GM18499 (cell line): ENCODE measurements around the gene ABCB11.

Experiments used
- ATAC-seq: cut with Tn5 transposase; IDR thresholded peaks from one replicate; pipeline ENCODE4 v1.9.1; 2021; ENCODE audit warnings: moderate number of reproducible peaks; ENCODE audit not compliant: insufficient read depth, unreplicated experiment

Gene ABCB11

DNA sequence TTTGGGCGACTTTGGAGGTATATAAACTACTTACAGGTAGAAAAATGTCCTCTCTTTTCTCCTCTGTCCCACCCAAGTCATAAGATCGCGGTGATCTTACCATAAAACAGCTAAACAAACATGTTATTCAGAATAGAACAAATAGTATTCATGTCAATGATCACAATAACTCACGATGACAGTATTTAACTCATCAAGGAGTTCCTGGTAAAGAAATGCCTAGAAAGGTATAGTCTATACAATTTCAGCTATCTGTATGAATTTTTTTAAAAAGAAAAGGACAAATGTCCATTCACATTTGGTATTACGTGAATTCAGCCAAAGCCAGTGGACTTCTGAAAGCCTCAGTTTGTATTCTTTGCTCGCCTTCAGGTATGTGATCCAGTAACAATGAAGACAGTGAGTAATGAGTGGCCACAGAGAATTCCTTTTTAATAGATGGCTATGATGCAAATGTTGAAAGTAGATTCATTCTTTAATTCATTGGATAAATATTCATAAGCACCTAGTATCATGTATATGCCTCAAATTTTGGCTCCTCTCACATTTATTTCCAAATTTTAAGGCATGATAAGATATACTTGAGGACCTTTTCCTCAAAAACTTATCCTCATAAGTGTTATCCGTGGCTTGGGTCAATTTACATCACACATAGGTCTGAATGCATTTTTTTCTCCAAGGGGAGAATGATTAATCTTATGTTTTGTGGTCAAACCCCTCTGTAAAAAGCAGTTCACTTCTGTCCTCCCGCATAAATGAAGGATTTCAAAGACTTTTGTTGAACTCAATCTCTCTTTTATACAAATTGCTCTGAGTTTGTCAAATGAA is 20.3 kb downstream of the ABCB11 start:
- ATAC-seq: no peak

DNA sequence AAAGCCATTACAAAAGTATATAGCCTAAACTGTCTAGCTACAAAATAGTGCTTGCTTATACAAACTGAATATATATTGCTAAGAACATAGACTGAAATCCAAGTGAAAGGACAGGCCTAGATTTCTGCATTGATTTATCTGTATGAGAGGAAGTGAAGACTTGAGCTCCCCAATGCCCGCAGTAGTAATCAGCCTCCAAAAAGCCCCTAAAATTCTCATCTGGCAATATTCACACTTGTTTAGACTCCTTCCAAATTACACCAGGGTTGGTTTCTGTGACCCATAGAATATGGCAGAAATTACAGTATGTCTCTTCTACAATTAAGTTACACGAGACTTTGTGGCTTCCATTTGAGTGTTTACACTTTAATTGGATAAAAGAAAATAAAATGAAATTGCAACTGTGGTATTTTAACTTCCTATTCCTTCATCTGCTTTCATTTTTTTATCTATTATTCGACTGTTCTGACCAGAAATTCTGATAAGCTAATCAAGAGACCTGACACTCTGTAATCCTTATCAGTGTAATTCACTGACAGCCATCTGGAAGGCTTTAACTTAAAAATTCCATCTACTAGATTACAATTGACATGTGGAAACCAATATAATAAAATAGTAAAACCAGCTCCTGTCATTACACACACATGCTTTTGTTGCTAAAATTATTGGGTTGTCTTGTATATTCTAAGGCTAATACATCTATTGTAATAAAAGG is 21.1 kb downstream of the ABCB11 start:
- ATAC-seq: no peak

DNA sequence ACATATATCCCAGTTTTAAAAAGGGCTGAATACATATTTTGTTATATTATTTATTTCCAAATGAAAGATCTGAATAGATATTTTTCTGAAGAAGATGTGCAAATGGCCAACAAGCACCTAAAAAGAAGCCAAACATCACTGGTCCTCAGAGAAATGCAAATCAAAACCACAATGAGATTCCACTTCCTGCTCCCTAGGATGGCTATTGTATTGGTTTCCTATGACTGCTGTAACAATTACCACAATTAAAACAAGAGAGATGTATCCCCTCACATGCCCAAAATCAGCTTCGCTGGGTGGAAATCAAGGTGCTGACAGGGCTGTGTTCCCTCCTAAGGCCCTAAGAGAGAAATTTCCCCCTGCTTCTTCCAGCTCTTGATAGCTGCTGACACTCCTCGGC is 23.2 kb downstream of the ABCB11 start:
- no peak for ATAC-seq

DNA sequence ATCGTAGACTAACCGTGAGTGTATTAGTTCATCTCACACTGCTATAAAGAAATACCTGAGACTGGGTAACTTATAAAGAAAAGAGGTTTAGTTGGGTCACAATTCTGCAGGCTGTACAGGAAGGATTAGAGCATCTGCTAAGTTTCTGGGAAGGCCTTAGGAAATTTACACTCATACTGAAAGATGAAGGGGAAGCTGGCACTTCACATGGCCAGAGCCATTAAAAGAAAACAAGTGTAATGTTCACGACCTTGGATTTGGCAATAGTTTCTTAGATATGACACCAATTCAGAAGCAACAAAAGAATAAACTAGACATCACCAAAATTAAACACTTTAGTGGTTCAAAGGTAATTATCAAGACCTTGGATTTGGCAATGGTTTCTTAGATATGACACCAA is 23.8 kb downstream of the ABCB11 start:
- ATAC-seq: no peak

DNA sequence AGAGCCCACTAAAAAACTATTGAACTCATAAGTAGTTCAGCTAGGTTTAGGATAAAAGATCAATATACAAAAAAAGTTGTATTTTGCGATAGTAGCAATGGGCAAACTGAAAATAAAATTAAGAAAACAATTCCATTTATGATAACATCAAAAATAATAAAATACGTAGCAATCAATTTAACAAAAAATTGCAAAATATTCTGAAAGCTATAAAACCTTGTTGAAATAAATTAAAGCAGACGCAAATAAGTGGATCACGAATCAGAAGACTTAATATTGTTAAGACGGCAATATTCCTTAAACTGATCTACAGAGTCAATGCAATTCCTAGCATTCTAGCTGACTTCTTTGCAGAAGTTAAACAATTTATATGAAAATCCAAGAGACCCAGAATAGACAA is 24.5 kb downstream of the ABCB11 start:
- ATAC-seq: no peak

DNA sequence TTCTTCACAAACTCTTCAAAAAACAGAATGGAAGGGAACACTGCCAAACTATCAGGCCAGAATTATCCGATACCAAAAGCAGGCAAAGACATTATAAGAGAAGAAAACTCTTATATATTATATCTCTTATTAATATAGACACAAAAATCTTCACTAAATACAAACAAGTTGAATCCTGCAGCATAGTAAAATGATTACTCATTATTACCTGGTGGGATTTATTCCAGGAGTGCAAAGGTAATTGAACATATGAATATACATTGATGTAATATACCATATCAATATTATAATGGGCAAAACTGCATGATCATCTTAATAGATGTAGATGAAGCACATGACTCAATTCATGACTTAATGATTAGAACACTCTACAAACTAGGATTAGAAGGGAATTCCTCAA is 25.1 kb downstream of the ABCB11 start:
- ATAC-seq: no peak

DNA sequence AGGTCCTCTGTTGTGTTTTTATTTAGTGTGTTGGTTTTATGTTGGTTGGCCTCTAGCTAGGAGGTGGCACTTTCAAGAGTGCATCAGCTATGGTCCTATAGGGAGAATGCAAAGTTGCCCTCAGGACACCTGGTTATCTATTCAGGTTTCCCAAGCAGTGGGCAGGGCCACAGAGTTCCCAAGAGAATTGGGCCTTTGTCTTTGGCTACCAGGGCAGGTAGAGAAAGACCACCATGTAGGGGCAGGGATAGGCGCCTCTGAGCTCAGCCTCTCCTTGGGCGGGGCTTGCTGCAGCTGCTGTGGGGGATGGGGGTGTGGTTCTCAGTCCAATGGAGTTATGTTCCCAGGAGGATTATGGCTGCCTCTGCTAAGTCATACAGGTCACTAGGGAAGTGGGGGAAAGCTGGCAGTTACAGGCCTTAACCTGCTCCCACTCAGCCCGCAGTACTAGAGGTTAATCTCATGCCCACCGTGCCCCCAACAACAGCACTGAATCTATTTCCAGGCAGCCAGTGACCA is 26.0 kb downstream of the ABCB11 start:
- ATAC-seq: no peak

DNA sequence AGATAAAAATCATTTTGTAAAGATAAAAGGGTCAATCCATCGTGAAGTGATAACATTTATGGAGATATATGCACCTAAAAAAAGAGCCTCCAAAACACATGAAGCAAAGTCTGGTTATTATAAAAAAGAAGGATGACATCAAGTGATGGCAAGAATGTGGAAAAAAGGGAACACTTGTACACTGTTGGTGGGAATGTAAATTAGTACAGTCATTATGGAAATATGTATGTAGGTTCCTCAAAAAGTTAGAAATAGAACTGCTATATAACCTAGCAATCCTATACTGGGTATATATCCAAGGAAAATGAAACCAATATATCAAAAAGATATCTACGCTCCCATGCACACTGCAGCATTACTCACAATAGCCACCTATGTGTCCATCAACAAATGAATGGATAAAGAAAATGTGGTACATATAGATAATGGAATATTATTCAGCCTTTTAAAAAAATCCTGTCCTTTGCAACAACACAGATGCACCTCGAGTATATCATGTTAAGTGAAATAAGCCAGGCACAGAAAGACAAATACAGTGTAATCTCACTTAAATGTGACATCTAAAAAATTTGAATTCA is 28.9 kb downstream of the ABCB11 start:
- ATAC-seq: no peak

DNA sequence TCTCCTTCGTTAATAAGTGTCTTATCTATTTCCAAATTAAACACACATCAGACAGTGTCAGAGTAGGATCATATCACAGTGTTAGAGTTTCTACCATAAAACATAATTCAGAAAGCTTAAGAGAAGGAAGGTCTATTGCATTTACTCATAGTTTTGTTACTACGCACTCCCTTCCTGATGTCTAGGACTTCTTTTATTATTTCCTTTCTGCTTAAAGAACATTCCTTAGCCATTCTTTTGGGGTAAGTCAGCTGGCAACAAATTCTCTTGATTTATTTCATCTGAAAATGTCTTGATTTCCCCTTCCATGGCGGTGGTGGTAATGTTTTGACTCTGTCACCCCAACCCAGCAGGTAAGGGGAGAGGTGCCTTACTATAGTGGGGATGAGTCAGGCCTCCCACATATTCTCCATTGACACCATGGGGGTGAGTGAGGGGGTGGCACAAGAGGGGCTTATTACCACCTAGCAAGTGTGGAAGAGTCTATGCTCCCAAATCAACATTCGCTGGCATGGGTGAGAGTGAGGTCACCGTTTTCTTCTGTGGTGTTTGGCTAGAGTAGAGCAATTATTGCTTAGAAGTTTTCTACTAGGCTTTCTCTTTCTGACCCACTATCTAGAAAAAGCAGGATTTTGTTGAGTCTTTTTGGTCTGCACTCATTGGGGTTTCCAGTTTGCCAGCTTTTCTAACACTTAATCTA is 29.9 kb downstream of the ABCB11 start:
- ATAC-seq: no peak

DNA sequence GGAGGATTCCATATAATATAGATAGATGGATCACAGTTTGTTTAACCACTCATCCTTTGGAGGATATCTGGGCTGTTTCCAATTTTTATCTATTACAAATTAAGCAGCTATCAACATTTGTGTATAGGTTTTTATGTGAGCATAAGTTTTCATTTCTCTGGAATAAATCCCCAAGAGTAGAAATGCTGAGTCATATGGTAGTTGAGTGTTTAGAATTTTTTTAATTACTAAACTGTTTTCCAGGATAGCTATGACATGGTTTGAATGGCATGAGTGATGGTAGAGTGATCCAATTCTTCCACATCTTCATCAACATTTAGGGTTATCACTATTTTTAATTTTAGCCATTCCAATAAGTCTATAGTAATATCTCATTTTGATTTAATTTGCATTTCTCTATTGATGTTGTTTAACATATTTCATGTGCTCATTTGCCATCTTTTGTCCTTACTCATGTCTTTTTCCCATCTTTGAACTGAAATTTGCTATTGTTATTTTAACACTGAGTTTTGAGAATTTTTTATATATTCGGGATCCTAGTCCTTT is 31.4 kb downstream of the ABCB11 start:
- no peak for ATAC-seq

DNA sequence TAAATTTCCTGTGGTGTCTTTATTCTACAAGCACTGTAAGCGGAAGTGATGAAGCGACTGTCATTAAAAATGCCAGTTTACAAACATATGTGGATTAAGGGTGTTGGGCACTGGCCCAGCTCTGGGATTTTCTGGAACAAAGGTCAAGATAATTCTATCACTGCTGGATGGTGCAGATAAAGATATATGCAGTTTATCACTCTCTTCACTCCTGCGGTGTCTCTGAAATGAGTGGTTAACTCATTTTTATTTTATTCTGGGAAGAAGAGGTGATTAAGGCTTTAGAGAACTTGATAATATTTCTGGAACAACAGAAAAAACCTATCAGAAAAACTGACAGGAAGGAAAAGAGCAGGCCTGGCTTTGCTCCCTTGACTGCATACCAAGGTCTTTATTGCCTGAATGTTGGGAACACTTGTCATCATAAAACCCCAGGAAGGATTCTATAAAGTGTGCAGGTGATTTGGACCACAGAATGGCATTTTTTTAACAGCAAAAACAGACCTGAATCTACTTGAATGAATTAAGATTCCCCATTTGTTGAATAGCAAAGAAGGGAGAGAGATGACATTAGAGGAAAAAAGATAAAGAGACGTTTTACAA is 32.4 kb downstream of the ABCB11 start:
- no peak for ATAC-seq

DNA sequence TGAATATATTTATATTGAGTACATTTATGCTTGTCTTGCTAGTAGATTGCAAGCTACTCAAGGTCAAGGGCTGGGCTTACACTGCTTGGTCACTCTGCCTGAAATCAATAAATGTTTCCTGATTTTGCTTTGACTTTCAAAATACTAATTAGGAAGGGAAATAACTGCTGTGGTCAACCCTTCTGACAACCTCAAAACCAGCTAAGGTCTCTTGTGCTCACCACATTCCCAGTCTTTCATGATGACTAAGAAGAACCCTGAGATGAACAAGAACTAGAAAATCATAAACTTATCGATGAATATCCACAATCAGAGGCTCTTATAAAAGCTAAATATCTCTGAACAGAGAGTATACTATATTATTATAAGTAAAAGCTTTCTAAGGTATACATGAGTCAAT is 33.3 kb downstream of the ABCB11 start:
- no peak for ATAC-seq

DNA sequence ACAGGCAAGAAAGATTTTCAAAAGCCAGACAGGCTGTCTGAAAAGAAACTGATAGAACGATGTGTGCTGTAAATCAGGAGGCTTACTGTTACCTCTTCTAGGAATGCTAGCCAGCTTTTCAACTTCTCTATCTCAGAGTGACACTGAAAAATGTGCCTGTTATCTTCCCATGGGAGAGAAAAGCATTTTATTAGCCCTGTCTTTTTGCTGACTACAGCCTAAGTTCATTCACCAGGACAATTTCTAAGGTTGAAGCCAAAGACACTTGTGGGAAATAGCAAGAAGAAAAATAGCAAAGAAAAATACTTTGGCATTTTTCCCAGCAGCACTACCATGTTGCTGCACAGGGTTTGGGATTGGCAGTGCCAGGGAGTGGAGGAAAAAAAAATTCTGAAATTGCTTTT is 34.0 kb downstream of the ABCB11 start:
- ATAC-seq: no peak

DNA sequence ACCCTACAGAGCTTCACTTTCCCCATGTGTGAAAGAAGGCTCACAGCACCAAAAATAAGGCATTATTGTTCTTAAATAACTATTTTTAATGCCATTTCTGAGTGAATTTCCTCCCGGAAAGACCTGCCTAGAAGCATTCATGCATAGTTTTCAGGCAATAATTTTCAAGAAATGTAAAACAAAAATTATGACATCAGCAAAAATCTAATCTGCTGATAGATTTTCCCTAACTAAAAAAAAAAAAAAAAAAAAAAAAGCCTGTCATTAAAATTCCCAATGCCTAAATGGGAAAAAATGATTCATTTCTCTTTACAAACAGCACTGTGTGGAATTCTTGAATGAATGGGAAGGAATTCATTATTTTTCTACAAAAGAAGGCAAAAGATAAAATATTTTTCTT is 35.4 kb downstream of the ABCB11 start:
- ATAC-seq: no peak

DNA sequence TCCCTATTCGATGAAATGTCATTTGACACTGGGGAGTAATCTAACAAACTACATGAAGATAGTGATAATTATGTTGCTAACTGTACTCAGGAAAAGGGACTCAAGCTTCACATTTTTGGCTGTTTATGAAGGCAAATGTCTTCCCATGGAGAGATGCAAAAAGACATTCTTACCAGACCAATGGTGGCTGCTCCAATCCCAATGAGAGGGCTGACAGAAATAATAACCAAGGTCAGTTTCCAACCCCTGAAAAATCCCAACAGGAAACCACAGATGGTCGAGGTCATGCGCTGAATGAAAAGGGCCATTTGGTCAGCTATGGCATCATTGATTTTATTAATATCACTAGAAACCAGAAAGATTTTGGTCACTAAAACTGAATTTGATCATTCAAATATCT is 37.6 kb downstream of the ABCB11 start:
- no peak for ATAC-seq

DNA sequence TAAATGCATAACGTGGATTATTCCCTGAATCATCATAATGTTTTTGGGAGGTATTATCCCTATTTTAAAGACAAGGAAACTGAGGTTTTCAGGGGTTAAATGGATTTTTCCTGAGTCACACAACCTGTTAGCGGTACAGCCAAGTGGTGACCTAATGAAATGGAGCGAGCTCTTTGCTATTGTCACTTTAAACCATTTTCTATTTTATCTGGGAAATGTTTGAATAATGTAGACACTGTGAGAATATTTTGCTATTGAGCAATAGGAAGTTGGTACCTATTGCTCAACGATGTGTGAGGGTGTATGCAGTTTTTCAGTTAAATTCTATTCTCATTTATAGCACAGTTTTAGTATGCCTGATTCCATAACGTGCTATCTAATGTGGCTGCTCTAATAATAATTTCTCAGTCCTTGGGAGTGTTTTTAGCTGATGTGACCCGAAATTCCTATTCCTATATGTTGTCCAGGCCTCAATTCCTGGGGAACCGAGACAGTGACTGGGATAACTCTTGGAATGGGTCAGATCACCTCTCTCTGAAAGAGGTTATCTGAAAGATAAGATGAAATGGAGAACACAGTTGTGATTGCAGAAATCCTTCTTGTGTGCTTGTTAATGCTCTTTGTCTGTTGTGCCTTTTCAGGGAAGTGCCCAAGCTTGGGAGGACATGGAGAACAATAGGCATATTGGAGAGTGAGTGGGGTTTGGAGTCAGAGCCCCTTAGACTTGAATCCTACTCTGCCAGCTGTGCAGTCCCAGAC is 38.4 kb downstream of the ABCB11 start:
- no peak for ATAC-seq

DNA sequence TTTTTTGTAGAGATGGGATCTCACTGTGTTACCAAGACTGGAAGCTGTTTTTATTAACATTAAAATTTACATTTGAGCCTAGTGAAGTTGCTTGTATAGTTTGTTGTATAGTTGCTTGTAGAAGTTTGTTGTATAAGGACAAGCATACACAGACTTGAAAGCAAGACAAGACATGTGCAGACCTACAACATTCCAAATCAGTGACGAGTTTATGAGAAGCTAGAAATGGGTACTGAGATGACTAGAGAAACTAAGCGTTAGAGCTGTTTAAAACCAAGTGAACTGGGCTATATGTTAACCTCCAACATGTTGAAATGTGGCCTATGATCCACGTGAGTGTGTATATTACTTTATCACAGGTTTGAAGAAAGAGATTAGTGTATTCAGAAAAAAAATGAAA is 39.1 kb downstream of the ABCB11 start:
- no peak for ATAC-seq

DNA sequence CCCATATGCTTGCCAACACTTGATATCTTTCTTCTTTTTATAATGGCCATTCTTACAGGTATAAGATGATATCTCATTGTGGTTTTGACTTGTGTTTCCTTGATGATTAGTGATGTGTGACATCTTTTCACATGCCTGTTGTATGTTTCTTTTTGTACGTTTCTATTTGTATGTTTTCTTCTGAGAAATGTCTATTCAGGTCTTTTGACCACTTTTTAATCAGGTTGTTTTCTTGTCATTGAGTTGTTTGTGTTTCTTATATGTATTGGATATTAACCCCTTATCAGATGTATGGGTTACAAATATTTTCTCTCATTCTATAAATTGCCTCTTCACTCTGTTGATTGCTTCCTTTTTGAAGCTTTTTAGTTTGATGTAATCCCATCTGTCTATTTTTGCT is 42.4 kb downstream of the ABCB11 start:
- ATAC-seq: no peak

DNA sequence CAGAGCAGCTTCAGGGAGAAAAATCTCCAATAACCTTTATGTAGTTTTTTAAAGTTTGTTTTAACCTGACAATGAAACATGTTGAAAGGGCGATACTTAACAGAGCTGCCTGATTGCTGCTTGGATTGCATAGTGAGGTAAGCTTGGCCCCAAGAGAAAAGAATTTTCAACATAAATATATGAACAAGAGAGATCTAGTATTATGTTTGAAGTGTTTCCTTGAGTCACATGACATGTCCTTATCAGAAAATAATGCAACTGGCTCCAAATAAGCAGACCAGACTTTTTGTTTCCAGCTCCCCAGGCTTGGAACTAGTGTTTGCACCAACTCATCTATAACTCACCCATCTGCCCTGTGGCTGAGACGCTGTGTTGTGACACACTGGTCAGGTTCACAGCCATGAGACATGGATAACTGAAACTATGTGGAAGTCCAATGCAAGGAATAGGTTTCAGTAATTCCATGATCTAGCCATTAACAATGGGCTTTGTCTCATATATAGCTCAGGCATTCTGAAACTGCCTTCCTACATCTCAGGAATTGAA is 44.7 kb downstream of the ABCB11 start:
- ATAC-seq: no peak
